D721Med (cell line): Measurements from ENCODE around the gene SAMHD1.
"Not testable (repeated sequence)": the region's sequence is repeated elsewhere in the genome, so short reads cannot be mapped to it uniquely, and the experiment has no call there.

Experiments
- DNase-seq: peaks from one replicate; pipeline ENCODE4 v3.0.0; 2011; ENCODE audit warnings: low spot score; ENCODE audit not compliant: insufficient read length
- FAIRE-seq: peaks from 2 replicates; lab custom pipeline; 2011; peaks lifted over from hg19 to GRCh38; lab: Jason Lieb, UNC
- TF ChIP-seq, protein P1 (sequence below): IDR thresholded peaks from 2 replicates; pipeline ENCODE4 v1.5.1; 2012; ENCODE audit warnings: mild to moderate bottlenecking, control low read depth; ENCODE audit not compliant: insufficient read depth; ENCODE audit errors: missing control alignments

Gene SAMHD1

DNA sequence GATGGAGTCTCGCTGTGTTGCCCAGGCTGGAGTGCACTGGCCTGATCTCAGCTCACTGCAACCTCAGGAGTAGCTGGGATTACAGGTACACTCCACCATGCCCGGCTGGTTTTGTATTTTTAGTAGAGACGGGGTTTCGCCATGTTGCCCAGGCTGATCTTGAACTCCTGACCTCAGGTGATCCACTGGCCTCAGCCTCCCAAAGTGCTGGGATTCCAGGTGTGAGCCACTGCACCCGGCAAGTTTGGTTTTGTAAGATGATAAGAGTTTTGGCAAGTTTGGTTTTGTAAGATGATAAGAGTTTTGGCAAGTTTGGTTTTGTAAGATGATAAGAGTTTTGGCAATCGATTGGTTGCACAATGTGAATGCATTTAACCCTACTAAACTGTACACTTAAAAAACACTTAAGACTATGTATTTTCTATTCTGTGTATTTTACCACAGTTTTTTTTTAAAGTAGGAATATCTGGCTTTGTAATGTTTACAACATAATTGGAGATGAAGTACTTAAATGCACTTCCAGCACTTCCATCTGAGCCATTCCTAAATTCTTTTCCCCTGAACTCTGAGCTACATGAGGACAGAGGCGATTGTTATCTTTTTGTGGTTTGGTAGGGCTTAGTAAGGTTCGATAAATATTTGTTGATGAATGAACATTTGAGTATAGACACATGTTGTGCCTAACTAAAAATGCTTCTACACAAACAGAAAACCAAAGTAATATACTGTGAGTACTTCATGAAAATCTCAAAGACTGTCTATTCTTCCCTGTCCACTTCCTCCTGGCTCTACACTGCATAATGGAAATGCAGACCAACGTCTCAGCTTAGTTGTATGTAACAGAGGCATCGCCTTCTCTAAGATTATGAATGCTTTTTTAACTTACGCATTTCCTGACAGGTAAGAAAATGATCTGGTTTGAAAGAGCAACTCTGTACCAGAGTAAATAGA is 18.8 kb downstream of the SAMHD1 start:
- DNase-seq: no peak
- no peak for FAIRE-seq
- TF ChIP-seq, protein P1, sequence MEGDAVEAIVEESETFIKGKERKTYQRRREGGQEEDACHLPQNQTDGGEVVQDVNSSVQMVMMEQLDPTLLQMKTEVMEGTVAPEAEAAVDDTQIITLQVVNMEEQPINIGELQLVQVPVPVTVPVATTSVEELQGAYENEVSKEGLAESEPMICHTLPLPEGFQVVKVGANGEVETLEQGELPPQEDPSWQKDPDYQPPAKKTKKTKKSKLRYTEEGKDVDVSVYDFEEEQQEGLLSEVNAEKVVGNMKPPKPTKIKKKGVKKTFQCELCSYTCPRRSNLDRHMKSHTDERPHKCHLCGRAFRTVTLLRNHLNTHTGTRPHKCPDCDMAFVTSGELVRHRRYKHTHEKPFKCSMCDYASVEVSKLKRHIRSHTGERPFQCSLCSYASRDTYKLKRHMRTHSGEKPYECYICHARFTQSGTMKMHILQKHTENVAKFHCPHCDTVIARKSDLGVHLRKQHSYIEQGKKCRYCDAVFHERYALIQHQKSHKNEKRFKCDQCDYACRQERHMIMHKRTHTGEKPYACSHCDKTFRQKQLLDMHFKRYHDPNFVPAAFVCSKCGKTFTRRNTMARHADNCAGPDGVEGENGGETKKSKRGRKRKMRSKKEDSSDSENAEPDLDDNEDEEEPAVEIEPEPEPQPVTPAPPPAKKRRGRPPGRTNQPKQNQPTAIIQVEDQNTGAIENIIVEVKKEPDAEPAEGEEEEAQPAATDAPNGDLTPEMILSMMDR: no peak

DNA sequence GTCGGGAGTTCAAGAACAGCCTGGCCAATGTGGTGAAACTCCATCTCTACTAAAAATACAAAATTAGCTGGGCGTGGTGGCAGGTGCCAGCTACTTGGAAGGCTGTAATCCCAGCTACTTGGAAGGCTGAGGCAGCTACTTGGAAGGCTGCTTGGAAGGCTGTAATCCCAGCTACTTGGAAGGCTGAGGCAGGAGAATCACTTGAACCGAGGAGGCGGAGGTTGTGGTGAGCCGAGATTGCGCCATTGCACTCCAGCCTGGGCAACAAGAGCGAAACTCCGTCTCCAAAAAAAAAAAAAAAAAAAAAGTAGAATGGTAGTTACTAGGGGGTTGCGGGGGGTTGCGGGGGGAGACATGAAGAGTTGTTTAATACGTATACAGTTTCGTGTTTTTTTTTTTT is 19.4 kb downstream of the SAMHD1 start:
- FAIRE-seq, DNase-seq: not testable (repeated sequence)

DNA sequence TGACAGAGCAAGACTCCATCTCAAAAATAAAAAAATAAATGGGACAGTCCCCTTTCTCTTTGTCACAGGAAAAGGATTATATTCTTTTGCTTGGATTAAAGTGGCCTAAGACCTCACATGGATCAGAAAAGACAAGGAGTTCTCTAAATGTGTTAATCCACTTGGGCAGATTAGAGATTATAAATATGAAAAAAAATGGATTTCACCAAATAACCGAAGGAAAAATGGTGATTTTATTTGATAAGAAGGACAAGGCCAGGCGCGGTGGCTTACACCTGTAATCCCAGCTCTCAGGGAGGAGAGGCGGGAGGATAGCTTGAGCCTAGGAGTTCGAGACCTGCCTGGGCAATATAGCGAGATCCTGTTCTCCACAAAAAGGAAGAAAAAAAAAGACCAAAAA is 21.8 kb downstream of the SAMHD1 start:
- FAIRE-seq (no peak), DNase-seq (peak; percentile 55)
- TF ChIP-seq, protein P1: no peak

DNA sequence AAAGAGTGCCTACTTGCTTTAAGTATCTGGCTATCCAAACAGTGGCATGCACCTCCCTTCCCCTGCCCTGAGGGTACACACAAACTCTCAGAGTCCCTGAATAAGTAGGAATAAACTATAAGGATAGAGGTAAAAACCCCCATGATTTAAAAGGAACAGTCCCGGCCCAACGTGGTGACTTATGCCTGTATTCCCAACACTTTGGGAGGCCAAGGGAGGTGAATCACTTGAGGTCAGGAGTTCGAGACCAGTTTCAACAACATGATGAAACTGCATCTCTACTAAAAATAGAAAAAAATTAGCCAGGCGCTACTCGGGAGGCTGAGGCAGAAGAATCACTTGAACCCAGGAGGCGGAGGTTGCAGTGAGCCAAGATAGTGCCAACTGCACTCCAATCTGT is 22.2 kb downstream of the SAMHD1 start:
- DNase-seq (no peak), FAIRE-seq (no peak)
- TF ChIP-seq, protein P1: no peak

DNA sequence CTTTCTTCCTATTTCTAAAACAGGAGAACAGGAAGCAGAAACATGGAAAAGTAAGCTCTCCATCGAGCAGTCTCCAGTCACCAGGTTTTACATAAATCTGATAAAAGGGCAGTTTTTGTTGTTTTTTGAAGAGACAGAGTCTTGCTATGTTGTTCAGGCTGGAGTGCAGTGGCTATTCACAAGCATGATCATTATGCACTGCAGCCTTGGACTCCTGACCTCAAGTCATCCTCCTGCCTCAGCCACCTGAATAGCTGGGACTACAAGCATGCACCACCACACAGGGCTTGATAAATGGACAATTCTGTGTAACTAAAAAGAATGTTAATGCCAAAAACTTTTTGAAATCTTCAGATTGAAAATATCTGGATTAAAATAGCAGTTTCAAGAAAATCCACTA is 23.8 kb downstream of the SAMHD1 start:
- TF ChIP-seq, protein P1: no peak
- DNase-seq: no peak
- no peak for FAIRE-seq

DNA sequence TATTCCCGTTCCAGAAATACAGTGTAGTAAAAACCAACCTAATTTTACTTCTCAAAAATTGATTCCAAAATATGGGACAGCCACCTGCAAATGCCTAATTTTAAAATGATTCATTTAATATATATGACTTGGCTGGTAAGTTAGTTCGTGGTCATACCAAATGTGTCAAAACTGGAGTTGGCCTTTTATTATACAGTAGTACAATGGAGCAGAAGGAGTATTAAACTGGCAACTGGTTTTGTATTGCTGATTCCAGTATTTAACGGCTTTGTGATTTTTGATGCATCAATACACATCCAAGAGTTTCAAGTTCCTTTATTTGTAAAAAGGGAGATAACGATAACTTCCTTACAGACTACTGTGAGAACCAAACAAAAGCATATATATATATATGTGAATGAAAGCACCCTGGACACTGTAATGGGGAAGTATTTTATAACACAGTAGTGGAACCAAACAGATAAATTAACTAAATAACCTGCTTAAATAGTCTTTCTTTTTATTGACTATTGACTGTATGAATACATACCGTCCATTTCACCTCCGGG is 24.8 kb downstream of the SAMHD1 start:
- DNase-seq (no peak), FAIRE-seq (no peak)
- TF ChIP-seq, protein P1: no peak

DNA sequence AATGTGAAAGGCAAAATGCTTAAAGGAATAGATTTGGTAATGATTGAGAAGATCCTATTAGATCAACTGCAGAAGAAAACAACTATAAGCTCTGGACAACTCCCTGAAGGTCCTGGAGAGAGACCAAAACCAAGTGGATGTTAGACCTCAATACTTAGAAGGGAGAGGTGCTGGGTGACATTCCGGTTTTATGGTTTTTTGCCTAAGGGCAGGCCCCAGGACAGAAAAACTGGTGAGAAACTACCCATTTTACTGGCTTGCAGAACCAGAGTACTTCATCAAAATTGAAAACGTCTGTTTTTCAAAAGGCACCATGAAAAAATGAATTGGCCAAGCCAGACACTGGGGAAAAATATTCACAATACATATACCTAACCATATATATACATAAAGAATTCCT is 26.3 kb downstream of the SAMHD1 start:
- TF ChIP-seq, protein P1: no peak
- FAIRE-seq: no peak
- no peak for DNase-seq
